Sigmoid colon (tissue), 4 donors: ENCODE data around the gene SLC16A13.

Experiments used
- EP300 ChIP-seq, 4 donors: sonication (generic); formaldehyde crosslinking; IDR thresholded peaks; one replicate each; pipeline ENCODE4 v1.6.1; 2017; ENCODE audit warnings: antibody characterized with exemption in 4 of 4
- POLR2A ChIP-seq, 2 donors: fragments of 450-650 bp; IDR thresholded peaks; one replicate each; pipeline ENCODE4 v1.6.1; 2016; ENCODE audit warnings: antibody characterized with exemption in 2 of 2, mild to moderate bottlenecking in 2 of 2, moderate library complexity in 2 of 2
- POLR2AphosphoS5 ChIP-seq, 4 donors: sonication (generic); formaldehyde crosslinking; IDR thresholded peaks; one replicate each; pipeline ENCODE4 v1.6.1; 2017; ENCODE audit warnings: antibody characterized with exemption in 4 of 4
- TF ChIP-seq, protein P1 (sequence below), 4 experiments: fragments of 450-650 bp in 3 of 4; fragments of 200-600 bp in 1 of 4; IDR thresholded peaks; one replicate each; pipeline ENCODE4 v1.5.1; 2016 to 2019; ENCODE audit warnings: antibody characterized with exemption in 4 of 4, mild to moderate bottlenecking in 3 of 4, moderate library complexity in 2 of 4

DNA sequence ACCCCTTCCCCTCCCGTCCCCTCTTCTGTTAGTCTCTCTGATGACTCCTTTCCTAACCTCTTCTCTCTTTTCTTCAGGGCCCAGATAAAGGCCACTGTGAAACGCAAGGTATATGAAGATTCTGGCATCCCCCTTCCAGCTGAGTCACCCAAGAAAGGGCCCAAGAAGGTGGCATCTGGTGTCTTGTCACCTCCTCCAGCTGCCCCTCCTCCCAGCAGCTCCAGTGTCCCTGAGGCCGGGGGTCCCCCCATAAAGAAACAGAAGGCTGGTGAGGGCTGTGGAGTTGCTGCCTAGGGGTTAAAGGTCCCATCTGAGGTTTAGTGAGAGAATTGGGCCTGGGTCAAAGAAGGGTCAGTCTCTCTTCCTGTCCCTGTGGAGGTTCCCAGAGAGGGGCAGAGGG lies 19.4 kb upstream of the SLC16A13 start:
- TF ChIP-seq, protein P1, sequence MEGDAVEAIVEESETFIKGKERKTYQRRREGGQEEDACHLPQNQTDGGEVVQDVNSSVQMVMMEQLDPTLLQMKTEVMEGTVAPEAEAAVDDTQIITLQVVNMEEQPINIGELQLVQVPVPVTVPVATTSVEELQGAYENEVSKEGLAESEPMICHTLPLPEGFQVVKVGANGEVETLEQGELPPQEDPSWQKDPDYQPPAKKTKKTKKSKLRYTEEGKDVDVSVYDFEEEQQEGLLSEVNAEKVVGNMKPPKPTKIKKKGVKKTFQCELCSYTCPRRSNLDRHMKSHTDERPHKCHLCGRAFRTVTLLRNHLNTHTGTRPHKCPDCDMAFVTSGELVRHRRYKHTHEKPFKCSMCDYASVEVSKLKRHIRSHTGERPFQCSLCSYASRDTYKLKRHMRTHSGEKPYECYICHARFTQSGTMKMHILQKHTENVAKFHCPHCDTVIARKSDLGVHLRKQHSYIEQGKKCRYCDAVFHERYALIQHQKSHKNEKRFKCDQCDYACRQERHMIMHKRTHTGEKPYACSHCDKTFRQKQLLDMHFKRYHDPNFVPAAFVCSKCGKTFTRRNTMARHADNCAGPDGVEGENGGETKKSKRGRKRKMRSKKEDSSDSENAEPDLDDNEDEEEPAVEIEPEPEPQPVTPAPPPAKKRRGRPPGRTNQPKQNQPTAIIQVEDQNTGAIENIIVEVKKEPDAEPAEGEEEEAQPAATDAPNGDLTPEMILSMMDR (IDR thresholded peaks at IDR 0.05) = no peak
- TF ChIP-seq POLR2AphosphoS5 (IDR thresholded peaks at IDR 0.05) (no peak), POLR2A (IDR thresholded peaks at IDR 0.05) (no peak), EP300 (IDR thresholded peaks at IDR 0.05) (no peak)
